SJCRH30 (cell line): Measurements from ENCODE around the gene MAK. TPM values are rescaled to one million over a fixed set of nuclear protein-coding genes. Genes with fewer than 3 reads are reported as not detected.

Experiments
- DNase-seq, 2 experiments: peaks; one replicate each; pipeline ENCODE4 v3.0.0-alpha.2; 2015 to 2020
- H3K27ac ChIP-seq: fragments of 250-450 bp; sonication (Bioruptor Pico); 2 replicates; pipeline ENCODE4 v1.5.1; 2020; ENCODE audit warnings: mild to moderate bottlenecking, moderate library complexity
- H3K27me3 ChIP-seq: fragments of 250-450 bp; sonication (Bioruptor Pico); 2 replicates; pipeline ENCODE4 v1.5.1; 2020; ENCODE audit warnings: mild to moderate bottlenecking, moderate library complexity
- H3K36me3 ChIP-seq: fragments of 250-450 bp; sonication (Bioruptor Pico); 2 replicates; pipeline ENCODE4 v1.5.1; 2020; ENCODE audit warnings: mild to moderate bottlenecking, moderate library complexity
- H3K4me1 ChIP-seq: fragments of 250-450 bp; sonication (Bioruptor Pico); 2 replicates; pipeline ENCODE4 v1.5.1; 2020; ENCODE audit warnings: mild to moderate bottlenecking, moderate library complexity
- H3K4me3 ChIP-seq: fragments of 250-450 bp; sonication (Bioruptor Pico); 2 replicates; pipeline ENCODE4 v1.5.1; 2020; ENCODE audit warnings: mild to moderate bottlenecking, moderate library complexity
- H3K9me3 ChIP-seq: fragments of 250-450 bp; sonication (Bioruptor Pico); replicated peaks from 2 replicates; pipeline ENCODE4 v1.5.1; 2020; ENCODE audit warnings: mild to moderate bottlenecking, moderate library complexity
- total RNA-seq: library from RNA; depleted of rRNA; stranded (reverse); fragments of >200 nt; shearing (Covaris generic); gene quantifications from 2 replicates; pipeline ENCODE4 v1.2.3, GENCODE V29; 2014; rRNA removed

Gene MAK
- total RNA-seq, 1 experiment from 2014 or later = 0.51 TPM

DNA sequence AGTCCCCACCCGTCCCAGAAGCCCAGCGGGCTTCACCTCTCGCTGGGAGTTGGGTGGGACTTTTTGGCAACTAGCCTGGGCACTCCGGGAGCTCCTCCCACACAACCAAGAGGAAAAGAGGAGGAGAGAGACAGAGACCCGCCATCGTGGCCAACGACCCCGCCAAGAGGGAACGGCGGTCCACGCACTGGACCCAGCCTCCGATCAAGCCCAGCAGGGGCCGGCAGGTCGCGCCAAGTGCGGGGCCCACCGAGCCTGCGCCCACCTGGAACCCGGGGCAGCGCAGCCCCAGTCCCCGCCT lies 118.4 kb downstream of the MAK start:
- no peak for DNase-seq
- no peaks in the 10 kb centered on the region for H3K36me3 ChIP-seq
- H3K27ac ChIP-seq = no peak overlapping the region
- H3K27me3 ChIP-seq = no peaks in the 10 kb centered on the region
- H3K9me3 ChIP-seq = no peaks in the 10 kb centered on the region
- H3K4me1 ChIP-seq = 0 out of 2 replicates have a peak, but pooled peaks cover 2% of the 10 kb centered on the region
- H3K4me3 ChIP-seq = no peak overlapping the region

- DNase-seq = no peak
- H3K27ac ChIP-seq = no peak overlapping the region
- 0 out of 2 replicates have a peak, but pooled peaks cover 2% of the 10 kb centered on the region for H3K4me1 ChIP-seq
- no peaks in the 10 kb centered on the region for H3K27me3 ChIP-seq
- H3K4me3 ChIP-seq = no peak overlapping the region
- no peaks in the 10 kb centered on the region for H3K9me3 ChIP-seq
- H3K36me3 ChIP-seq = no peaks in the 10 kb centered on the region
Observed at GRCh38 chr6:10719296-10719963, 118.9 kb downstream of the MAK start.

- Histone ChIP-seq H3K4me1 (no peaks in the 10 kb centered on the region), H3K4me3 (no peak overlapping the region), H3K36me3 (no peaks in the 10 kb centered on the region)
Observed at GRCh38 chr6:10713962-10714361, 124.4 kb downstream of the MAK start.

More at GRCh38 chr6:10713962-10714361, 124.4 kb downstream of the MAK start:
- no peaks in the 10 kb centered on the region for H3K9me3 ChIP-seq
- no peak for DNase-seq
- no peak overlapping the region for H3K27ac ChIP-seq
- no peaks in the 10 kb centered on the region for H3K27me3 ChIP-seq

Other genes starting within 250 kb of the MAK start
- gene C6orf52, start 143.9 kb downstream of the MAK start, total RNA-seq = not detected in 2 replicates
- gene PAK1IP1, start 143.6 kb downstream of the MAK start, total RNA-seq = 23.3 and 25.5 TPM in 2 replicates
- gene TMEM14C, start 115.5 kb downstream of the MAK start, total RNA-seq = 92.3 and 97.2 TPM in 2 replicates
- 68.8 and 73.7 TPM in 2 replicates for gene TMEM14B, start 90.7 kb downstream of the MAK start, total RNA-seq
- 0.05 TPM in 1 of 2 replicates, not detected in the other for gene GCM2, start 43.5 kb upstream of the MAK start, total RNA-seq
- gene SYCP2L, start 48.5 kb upstream of the MAK start, total RNA-seq = 3.0 and 3.5 TPM in 2 replicates
- gene ELOVL2, start 205.8 kb upstream of the MAK start, total RNA-seq = 18.0 and 21.1 TPM in 2 replicates